Loucy (cell line): ENCODE results near the gene COX7A2.

ENCODE experiments used
- H2AFZ ChIP-seq: fragments of 200-600 bp; sonication (generic); 2 replicates; pipeline ENCODE4 v1.6.0; 2016; ENCODE audit warnings: antibody characterized with exemption, mild to moderate bottlenecking, low read length, moderate library complexity
- H3F3A ChIP-seq: fragments of 200-600 bp; 2 replicates; pipeline ENCODE4 v1.6.0; 2016; ENCODE audit warnings: antibody characterized with exemption, low read depth, mild to moderate bottlenecking
- H3K27me3 ChIP-seq: fragments of 200-600 bp; sonication (generic); 2 replicates; pipeline ENCODE4 v1.6.1; 2014; ENCODE audit warnings: low read length, mild to moderate bottlenecking; ENCODE audit not compliant: insufficient read depth, poor library complexity, severe bottlenecking
- H3K36me3 ChIP-seq: fragments of 200-600 bp; sonication (generic); 2 replicates; pipeline ENCODE4 v1.6.1; 2016; ENCODE audit warnings: low read length; ENCODE audit not compliant: insufficient read depth
- H3K4me1 ChIP-seq: fragments of 200-600 bp; sonication (generic); 2 replicates; pipeline ENCODE4 v1.5.1; 2014; ENCODE audit warnings: low read length, mild to moderate bottlenecking; ENCODE audit not compliant: insufficient read depth, poor library complexity, severe bottlenecking
- H3K4me2 ChIP-seq: fragments of 200-600 bp; sonication (generic); 2 replicates; pipeline ENCODE4 v1.6.0; 2014; ENCODE audit warnings: antibody characterized with exemption, low read length, low read depth, mild to moderate bottlenecking; ENCODE audit not compliant: poor library complexity, severe bottlenecking
- H3K4me3 ChIP-seq: fragments of 200-600 bp; sonication (generic); 2 replicates; pipeline ENCODE4 v1.5.1; 2014; ENCODE audit warnings: low read length, mild to moderate bottlenecking, mixed read lengths; ENCODE audit not compliant: poor library complexity, severe bottlenecking
- H3K79me2 ChIP-seq: fragments of 200-600 bp; sonication (generic); 2 replicates; pipeline ENCODE4 v1.6.1; 2014; ENCODE audit warnings: low read length; ENCODE audit not compliant: insufficient read depth
- H3K9ac ChIP-seq: fragments of 200-600 bp; sonication (generic); 2 replicates; pipeline ENCODE4 v1.6.0; 2014; ENCODE audit warnings: mild to moderate bottlenecking, low read depth, low read length, moderate library complexity; ENCODE audit not compliant: poor library complexity, severe bottlenecking
- H3K9me2 ChIP-seq: fragments of 200-600 bp; sonication (generic); replicated peaks from 2 replicates; pipeline ENCODE4 v1.6.1; 2016; ENCODE audit warnings: low read depth, low read length, mixed read lengths
- H3K9me3 ChIP-seq: fragments of 200-600 bp; sonication (generic); 2 replicates; pipeline ENCODE4 v1.6.1; 2014; ENCODE audit warnings: mild to moderate bottlenecking, antibody characterized with exemption, low read length, low read depth; ENCODE audit not compliant: insufficient read depth
- H4K20me1 ChIP-seq: fragments of 200-600 bp; sonication (generic); 2 replicates; pipeline ENCODE4 v1.6.0; 2014; ENCODE audit warnings: antibody characterized with exemption, low read length, mild to moderate bottlenecking; ENCODE audit not compliant: insufficient read depth, poor library complexity, severe bottlenecking
- EZH2phosphoT487 ChIP-seq: fragments of 200-600 bp; IDR thresholded peaks from 2 replicates; pipeline ENCODE4 v1.6.1; 2018; ENCODE audit warnings: antibody characterized with exemption, mild to moderate bottlenecking, moderate library complexity, borderline replicate concordance
- TF ChIP-seq, protein P1 (sequence below): fragments of 200-600 bp; sonication (generic); conservative IDR thresholded peaks from 2 replicates; pipeline ENCODE4 v1.5.1; 2014; ENCODE audit warnings: mild to moderate bottlenecking, antibody characterized with exemption, low read length

COX7A2 gene

DNA sequence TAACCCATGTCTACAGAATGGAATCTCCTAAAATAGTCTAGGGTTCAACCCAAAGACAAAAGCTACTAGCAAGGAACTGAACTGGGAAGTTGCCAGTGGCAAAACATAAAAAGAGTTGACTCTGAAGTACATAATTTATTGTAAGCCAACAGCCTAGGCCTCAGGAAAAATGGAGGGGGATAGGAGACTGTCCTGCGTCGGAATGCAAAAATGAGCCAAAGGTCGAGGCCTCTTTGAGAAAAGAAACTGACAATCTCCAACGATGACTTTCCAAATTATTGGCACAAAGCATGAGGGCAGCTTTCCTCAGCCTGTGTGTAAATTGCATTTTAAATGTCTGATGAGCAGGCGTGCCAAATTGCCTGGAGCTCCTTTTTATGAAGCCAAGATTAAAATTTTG, 39.9 kb downstream of the COX7A2 start:
- no peaks in the 10 kb centered on the region for H3F3A ChIP-seq
- no peaks in the 10 kb centered on the region for H3K27me3 ChIP-seq
- H3K9ac ChIP-seq, result no peak overlapping the region
- no peaks in the 10 kb centered on the region for H3K9me2 ChIP-seq
- no peaks in the 10 kb centered on the region for H3K79me2 ChIP-seq
- H3K4me3 ChIP-seq, result no peak overlapping the region
- H3K9me3 ChIP-seq, result no peaks in the 10 kb centered on the region
- H3K4me1 ChIP-seq, result no peaks in the 10 kb centered on the region
- no peak for TF ChIP-seq EZH2phosphoT487
- TF ChIP-seq, protein P1, sequence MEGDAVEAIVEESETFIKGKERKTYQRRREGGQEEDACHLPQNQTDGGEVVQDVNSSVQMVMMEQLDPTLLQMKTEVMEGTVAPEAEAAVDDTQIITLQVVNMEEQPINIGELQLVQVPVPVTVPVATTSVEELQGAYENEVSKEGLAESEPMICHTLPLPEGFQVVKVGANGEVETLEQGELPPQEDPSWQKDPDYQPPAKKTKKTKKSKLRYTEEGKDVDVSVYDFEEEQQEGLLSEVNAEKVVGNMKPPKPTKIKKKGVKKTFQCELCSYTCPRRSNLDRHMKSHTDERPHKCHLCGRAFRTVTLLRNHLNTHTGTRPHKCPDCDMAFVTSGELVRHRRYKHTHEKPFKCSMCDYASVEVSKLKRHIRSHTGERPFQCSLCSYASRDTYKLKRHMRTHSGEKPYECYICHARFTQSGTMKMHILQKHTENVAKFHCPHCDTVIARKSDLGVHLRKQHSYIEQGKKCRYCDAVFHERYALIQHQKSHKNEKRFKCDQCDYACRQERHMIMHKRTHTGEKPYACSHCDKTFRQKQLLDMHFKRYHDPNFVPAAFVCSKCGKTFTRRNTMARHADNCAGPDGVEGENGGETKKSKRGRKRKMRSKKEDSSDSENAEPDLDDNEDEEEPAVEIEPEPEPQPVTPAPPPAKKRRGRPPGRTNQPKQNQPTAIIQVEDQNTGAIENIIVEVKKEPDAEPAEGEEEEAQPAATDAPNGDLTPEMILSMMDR, result no peak
- H2AFZ ChIP-seq, result 0 out of 2 replicates have a peak overlapping the region, but pooled peaks have one; percentile 39
- no peaks in the 10 kb centered on the region for H4K20me1 ChIP-seq
- H3K36me3 ChIP-seq, result no peaks in the 10 kb centered on the region
- no peak overlapping the region for H3K4me2 ChIP-seq

DNA sequence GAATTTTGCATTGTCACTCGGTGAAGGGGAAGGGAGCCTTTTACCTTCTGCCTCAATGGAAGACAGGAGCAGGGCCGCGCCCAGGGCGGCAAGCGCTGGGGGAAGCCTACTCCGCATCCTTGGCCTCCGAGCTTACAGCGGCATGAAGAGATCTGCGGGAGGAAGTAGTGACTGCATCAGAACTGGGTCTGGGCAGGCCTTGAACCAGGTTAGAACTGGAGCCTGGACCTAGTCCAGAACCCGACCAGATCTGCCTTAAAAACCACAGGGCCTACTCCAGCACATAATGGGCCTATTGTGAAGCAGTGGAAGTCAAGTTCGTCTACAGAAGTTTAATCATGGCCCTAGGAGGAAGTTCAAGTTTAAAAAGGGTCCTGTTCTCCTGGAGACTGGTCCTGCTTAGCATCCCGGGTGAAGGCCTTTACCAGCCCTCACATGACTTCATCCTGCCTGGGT, 40.9 kb downstream of the COX7A2 start:
- no peaks in the 10 kb centered on the region for H3K9me2 ChIP-seq
- H3K4me3 ChIP-seq, result no peak overlapping the region

DNA sequence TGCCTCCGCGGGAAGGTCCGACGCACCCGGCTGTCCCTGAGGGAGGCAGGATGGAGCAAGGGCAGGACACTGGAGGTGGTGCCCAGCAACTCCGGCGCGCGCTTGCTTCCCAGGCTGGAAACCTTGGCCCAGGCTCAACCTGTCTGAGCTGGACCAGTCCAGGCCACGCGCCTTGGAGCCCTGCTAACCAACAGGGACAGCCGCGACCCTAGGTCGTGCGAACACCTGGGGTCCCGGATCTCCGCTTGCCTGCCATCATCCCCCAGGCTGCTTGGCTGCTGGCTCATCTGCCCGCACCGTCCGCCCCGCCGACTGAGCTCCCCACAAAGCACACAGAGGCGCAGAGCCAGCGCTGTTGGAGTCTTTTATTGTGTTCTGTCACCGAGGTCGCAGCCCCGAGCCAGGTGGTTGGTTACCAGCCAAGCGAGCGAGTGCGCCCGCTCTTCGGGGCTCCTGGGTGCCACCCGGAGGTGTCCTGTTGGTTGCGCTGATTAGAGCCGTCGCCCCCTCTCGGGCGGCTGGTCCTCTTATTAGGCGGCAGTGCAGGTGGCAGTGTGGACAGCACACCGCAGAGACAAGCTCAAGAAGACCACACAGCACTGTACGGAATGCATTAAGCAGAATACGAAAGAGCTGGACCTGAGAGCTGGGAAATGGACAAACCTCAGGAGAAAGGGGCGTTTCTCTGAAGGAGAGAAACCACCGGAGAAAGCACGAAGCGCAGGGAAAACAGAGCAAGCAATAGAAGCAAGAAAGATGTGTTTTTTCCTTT, 41.5 kb downstream of the COX7A2 start:
- Histone ChIP-seq H3K36me3 (no peaks in the 10 kb centered on the region), H3K27me3 (no peaks in the 10 kb centered on the region), H4K20me1 (no peaks in the 10 kb centered on the region), H3K79me2 (no peaks in the 10 kb centered on the region), H3K4me3 (no peak overlapping the region), H3K4me1 (no peaks in the 10 kb centered on the region), H3K9me3 (no peaks in the 10 kb centered on the region), H3K9me2 (no peaks in the 10 kb centered on the region), H3K9ac (no peak overlapping the region), H3K4me2 (no peak overlapping the region), H3F3A (no peaks in the 10 kb centered on the region), H2AFZ (no peak overlapping the region)
- TF ChIP-seq, protein P1, result no peak
- no peak for TF ChIP-seq EZH2phosphoT487

More for the DNA sequence above, 40.9 kb downstream of the COX7A2 start:
- H3K4me1 ChIP-seq, result no peaks in the 10 kb centered on the region
- TF ChIP-seq EZH2phosphoT487, result no peak
- TF ChIP-seq, protein P1, result no peak
- H3K9ac ChIP-seq, result no peak overlapping the region
- H4K20me1 ChIP-seq, result no peaks in the 10 kb centered on the region
- no peak overlapping the region for H3K4me2 ChIP-seq
- no peaks in the 10 kb centered on the region for H3K9me3 ChIP-seq
- H3K27me3 ChIP-seq, result no peaks in the 10 kb centered on the region
- no peaks in the 10 kb centered on the region for H3K79me2 ChIP-seq
- H2AFZ ChIP-seq, result no peak overlapping the region
- H3K36me3 ChIP-seq, result no peaks in the 10 kb centered on the region
- H3F3A ChIP-seq, result no peaks in the 10 kb centered on the region
